ENCODE data around the gene SPNS2.
"Not testable (repeated sequence)": the region's sequence is repeated elsewhere in the genome, so short reads cannot be mapped to it uniquely, and the experiment has no call there.

The SPNS2 gene

DNA sequence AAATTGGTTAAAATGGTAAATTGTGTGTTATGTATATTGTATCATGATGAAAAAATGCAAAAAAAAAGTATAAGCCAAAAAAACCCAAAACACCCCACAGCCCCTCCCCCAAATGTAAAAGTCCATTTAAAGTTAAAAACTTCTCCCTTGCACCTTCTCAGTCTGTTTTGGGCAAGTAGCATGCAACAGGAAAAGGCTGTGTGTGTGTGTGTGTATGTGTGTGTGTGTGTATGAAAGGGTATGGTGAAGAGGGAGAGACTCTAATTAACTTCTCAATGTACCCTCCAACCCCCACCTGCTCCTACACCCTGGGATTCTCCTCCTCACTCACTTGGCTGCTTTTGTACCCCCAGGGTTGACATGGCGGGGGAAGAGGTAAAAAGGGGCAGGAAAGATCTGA, 70.9 kb downstream of the SPNS2 start:
- Histone ChIP-seq H3K27ac (ENCODE audit: low read depth, low read length) (no peak overlapping the region), H3K36me3 (ENCODE audit: control insufficient read depth, insufficient read depth, low read length) (no peaks in the 10 kb centered on the region), H3K4me3 (ENCODE audit: low read depth, low read length) (no peak overlapping the region), H3K27me3 (ENCODE audit: control insufficient read depth, insufficient read depth, low read length) (no peaks in the 10 kb centered on the region), H3K9me3 (ENCODE audit: control insufficient read depth, insufficient read depth, low read depth, low read length) (no peaks in the 10 kb centered on the region), H3K4me1 (ENCODE audit: control insufficient read depth, insufficient read depth, low read length) (peaks cover 6% of the 10 kb centered on the region), H3K9ac (ENCODE audit: low read length) (no peak overlapping the region)

GRCh38 chr17:4572131-4572530, 73.5 kb downstream of the SPNS2 start:
- Histone ChIP-seq H3K27ac (ENCODE audit: low read depth, low read length) (no peak overlapping the region), H3K36me3 (ENCODE audit: control insufficient read depth, insufficient read depth, low read length) (no peaks in the 10 kb centered on the region), H3K4me1 (ENCODE audit: control insufficient read depth, insufficient read depth, low read length) (peaks cover 25% of the 10 kb centered on the region), H3K27me3 (ENCODE audit: control insufficient read depth, insufficient read depth, low read length) (no peaks in the 10 kb centered on the region), H3K9ac (ENCODE audit: low read length) (no peak overlapping the region), H3K9me3 (ENCODE audit: control insufficient read depth, insufficient read depth, low read depth, low read length) (no peaks in the 10 kb centered on the region), H3K4me3 (ENCODE audit: low read depth, low read length) (no peak overlapping the region)

DNA sequence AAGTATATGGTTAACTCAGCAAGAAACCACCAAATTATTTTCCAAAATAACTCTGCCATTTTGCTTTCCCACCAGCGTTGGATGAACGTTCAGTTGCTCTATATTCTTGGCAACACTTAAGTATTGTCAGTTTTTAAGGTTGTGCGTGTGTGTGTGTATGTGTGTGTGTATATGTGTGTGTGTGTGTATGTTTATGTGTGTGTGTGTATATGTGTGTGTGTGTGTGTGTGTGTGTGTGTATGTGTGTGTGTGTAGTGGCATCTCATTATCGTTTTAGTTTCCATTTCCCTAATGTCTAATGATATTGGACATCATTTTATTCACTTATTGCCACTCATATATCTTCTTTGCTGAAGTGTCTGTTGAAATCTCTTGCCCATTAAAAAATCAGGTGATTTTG, 74.4 kb downstream of the SPNS2 start:
- Histone ChIP-seq H3K27ac (ENCODE audit: low read depth, low read length) (no peak overlapping the region), H3K36me3 (ENCODE audit: control insufficient read depth, insufficient read depth, low read length) (no peaks in the 10 kb centered on the region), H3K9me3 (ENCODE audit: control insufficient read depth, insufficient read depth, low read depth, low read length) (no peaks in the 10 kb centered on the region), H3K4me3 (ENCODE audit: low read depth, low read length) (no peak overlapping the region), H3K27me3 (ENCODE audit: control insufficient read depth, insufficient read depth, low read length) (no peaks in the 10 kb centered on the region), H3K4me1 (ENCODE audit: control insufficient read depth, insufficient read depth, low read length) (peaks cover 29% of the 10 kb centered on the region), H3K9ac (ENCODE audit: low read length) (no peak overlapping the region)

GRCh38 chr17:4573669-4574068, 75.0 kb downstream of the SPNS2 start:
- H3K4me3 ChIP-seq (ENCODE audit: low read depth, low read length): no peak overlapping the region
- no peaks in the 10 kb centered on the region for H3K9me3 ChIP-seq (ENCODE audit: control insufficient read depth, insufficient read depth, low read depth, low read length)
- no peak overlapping the region for H3K27ac ChIP-seq (ENCODE audit: low read depth, low read length)
- H3K27me3 ChIP-seq (ENCODE audit: control insufficient read depth, insufficient read depth, low read length): no peaks in the 10 kb centered on the region
- H3K4me1 ChIP-seq (ENCODE audit: control insufficient read depth, insufficient read depth, low read length): peaks cover 26% of the 10 kb centered on the region
- H3K9ac ChIP-seq (ENCODE audit: low read length): no peak overlapping the region
- no peaks in the 10 kb centered on the region for H3K36me3 ChIP-seq (ENCODE audit: control insufficient read depth, insufficient read depth, low read length)

- Histone ChIP-seq H3K27ac (ENCODE audit: low read depth, low read length) (no peak overlapping the region), H3K36me3 (ENCODE audit: control insufficient read depth, insufficient read depth, low read length) (no peaks in the 10 kb centered on the region), H3K27me3 (ENCODE audit: control insufficient read depth, insufficient read depth, low read length) (no peaks in the 10 kb centered on the region), H3K9me3 (ENCODE audit: control insufficient read depth, insufficient read depth, low read depth, low read length) (no peaks in the 10 kb centered on the region), H3K4me1 (ENCODE audit: control insufficient read depth, insufficient read depth, low read length) (peaks cover 26% of the 10 kb centered on the region), H3K9ac (ENCODE audit: low read length) (no peak overlapping the region), H3K4me3 (ENCODE audit: low read depth, low read length) (no peak overlapping the region)
These were observed 75.9 kb downstream of the SPNS2 start for GRCh38 chr17:4574448-4575045.

- H3K27me3 ChIP-seq (ENCODE audit: control insufficient read depth, insufficient read depth, low read length): no peaks in the 10 kb centered on the region
- H3K4me1 ChIP-seq (ENCODE audit: control insufficient read depth, insufficient read depth, low read length): peaks cover 23% of the 10 kb centered on the region
- peak overlapping the region; percentile 62; the same call in 1 of the 2 replicates for H3K27ac ChIP-seq (ENCODE audit: low read depth, low read length)
- H3K36me3 ChIP-seq (ENCODE audit: control insufficient read depth, insufficient read depth, low read length): no peaks in the 10 kb centered on the region
- 0 out of 2 replicates have a peak, but pooled peaks cover 2% of the 10 kb centered on the region for H3K9me3 ChIP-seq (ENCODE audit: control insufficient read depth, insufficient read depth, low read depth, low read length)
- no peak overlapping the region for H3K4me3 ChIP-seq (ENCODE audit: low read depth, low read length)
- no peak overlapping the region for H3K9ac ChIP-seq (ENCODE audit: low read length)
These were observed 77.5 kb downstream of the SPNS2 start for GRCh38 chr17:4576161-4576558.

- peak overlapping the region; percentile 62 for H3K27ac ChIP-seq (ENCODE audit: low read depth, low read length)
- H3K27me3 ChIP-seq (ENCODE audit: control insufficient read depth, insufficient read depth, low read length): 0 out of 2 replicates have a peak, but pooled peaks cover 1% of the 10 kb centered on the region
- H3K4me3 ChIP-seq (ENCODE audit: low read depth, low read length): no peak overlapping the region
- H3K4me1 ChIP-seq (ENCODE audit: control insufficient read depth, insufficient read depth, low read length): peaks cover 25% of the 10 kb centered on the region
- no peaks in the 10 kb centered on the region for H3K36me3 ChIP-seq (ENCODE audit: control insufficient read depth, insufficient read depth, low read length)
- no peak overlapping the region for H3K9ac ChIP-seq (ENCODE audit: low read length)
- H3K9me3 ChIP-seq (ENCODE audit: control insufficient read depth, insufficient read depth, low read depth, low read length): 0 out of 2 replicates have a peak, but pooled peaks cover 2% of the 10 kb centered on the region
These were observed 78.1 kb downstream of the SPNS2 start for GRCh38 chr17:4576729-4577322.

DNA sequence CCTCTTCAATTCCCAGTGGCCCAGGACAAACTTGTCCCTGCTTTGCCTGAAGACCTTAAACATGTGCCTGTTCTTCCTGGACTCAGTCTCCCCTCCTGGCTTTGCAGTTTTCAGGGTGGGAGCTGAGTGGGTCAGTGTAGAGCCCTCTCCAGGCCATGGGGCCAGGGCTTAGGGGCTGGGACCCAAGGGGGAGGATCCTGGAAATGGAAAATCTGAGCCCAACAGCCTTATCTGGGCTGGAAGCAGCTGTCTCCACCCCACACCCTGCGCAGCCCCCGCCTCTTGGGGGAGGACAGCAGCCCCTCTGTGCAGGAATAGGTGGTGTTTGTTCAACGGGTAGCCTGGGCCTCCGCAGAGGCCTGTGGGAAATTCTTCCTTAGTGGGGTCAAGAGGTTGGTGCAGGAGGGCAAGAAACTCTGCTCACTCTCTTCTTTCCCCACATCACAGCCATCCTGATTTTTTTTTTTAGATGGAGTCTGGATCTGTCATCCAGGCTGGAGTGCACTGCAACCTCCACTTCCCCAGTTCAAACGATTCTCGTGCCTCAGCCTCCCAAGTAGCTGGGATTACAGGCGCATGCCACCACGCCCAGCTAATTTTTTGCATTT, 78.8 kb downstream of the SPNS2 start:
- Histone ChIP-seq H3K9me3 (ENCODE audit: control insufficient read depth, insufficient read depth, low read depth, low read length) (0 out of 2 replicates have a peak, but pooled peaks cover 2% of the 10 kb centered on the region), H3K27ac (ENCODE audit: low read depth, low read length) (peak overlapping the region; percentile 62), H3K4me3 (ENCODE audit: low read depth, low read length) (no peak overlapping the region), H3K9ac (ENCODE audit: low read length) (no peak overlapping the region), H3K36me3 (ENCODE audit: control insufficient read depth, insufficient read depth, low read length) (no peaks in the 10 kb centered on the region), H3K27me3 (ENCODE audit: control insufficient read depth, insufficient read depth, low read length) (peaks cover 7% of the 10 kb centered on the region), H3K4me1 (ENCODE audit: control insufficient read depth, insufficient read depth, low read length) (peaks cover 32% of the 10 kb centered on the region)

- H3K27ac ChIP-seq (ENCODE audit: low read depth, low read length); H3K36me3 ChIP-seq (ENCODE audit: control insufficient read depth, insufficient read depth, low read length); H3K9me3 ChIP-seq (ENCODE audit: control insufficient read depth, insufficient read depth, low read depth, low read length); H3K9ac ChIP-seq (ENCODE audit: low read length); H3K4me3 ChIP-seq (ENCODE audit: low read depth, low read length): not testable (repeated sequence)
- Histone ChIP-seq H3K27me3 (ENCODE audit: control insufficient read depth, insufficient read depth, low read length) (peaks cover 15% of the 10 kb centered on the region), H3K4me1 (ENCODE audit: control insufficient read depth, insufficient read depth, low read length) (peaks cover 40% of the 10 kb centered on the region)
These were observed 79.7 kb downstream of the SPNS2 start for GRCh38 chr17:4578349-4578748.

DNA sequence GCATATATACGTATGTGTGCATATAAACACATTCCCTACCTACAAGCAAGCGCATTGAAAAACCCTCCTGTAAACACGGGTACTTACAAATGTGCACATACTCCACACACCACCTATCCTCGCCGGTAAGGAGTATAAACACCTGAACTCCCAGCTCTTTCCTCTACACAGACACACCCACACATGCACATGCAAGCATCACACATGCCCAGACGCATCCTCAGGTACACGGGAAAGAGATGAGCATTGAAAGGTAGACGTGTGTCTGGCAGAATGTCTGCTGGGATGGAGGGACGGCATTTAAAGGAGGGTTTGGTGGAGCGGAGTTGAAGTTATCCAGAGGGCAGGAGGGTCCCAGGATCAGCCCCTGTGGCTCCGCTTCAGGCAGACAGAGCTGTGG, 81.0 kb downstream of the SPNS2 start:
- H3K4me3 ChIP-seq (ENCODE audit: low read depth, low read length): no peak overlapping the region
- H3K36me3 ChIP-seq (ENCODE audit: control insufficient read depth, insufficient read depth, low read length): no peaks in the 10 kb centered on the region
- peaks cover 48% of the 10 kb centered on the region for H3K4me1 ChIP-seq (ENCODE audit: control insufficient read depth, insufficient read depth, low read length)
- H3K27me3 ChIP-seq (ENCODE audit: control insufficient read depth, insufficient read depth, low read length): peaks cover 29% of the 10 kb centered on the region
- H3K9me3 ChIP-seq (ENCODE audit: control insufficient read depth, insufficient read depth, low read depth, low read length): 0 out of 2 replicates have a peak, but pooled peaks cover 2% of the 10 kb centered on the region
- no peak overlapping the region for H3K27ac ChIP-seq (ENCODE audit: low read depth, low read length)
- no peak overlapping the region for H3K9ac ChIP-seq (ENCODE audit: low read length)

GRCh38 chr17:4580291-4580690, 81.6 kb downstream of the SPNS2 start:
- no peaks in the 10 kb centered on the region for H3K36me3 ChIP-seq (ENCODE audit: control insufficient read depth, insufficient read depth, low read length)
- H3K4me1 ChIP-seq (ENCODE audit: control insufficient read depth, insufficient read depth, low read length): peaks cover 52% of the 10 kb centered on the region
- no peak overlapping the region for H3K4me3 ChIP-seq (ENCODE audit: low read depth, low read length)
- no peak overlapping the region for H3K9ac ChIP-seq (ENCODE audit: low read length)
- H3K27ac ChIP-seq (ENCODE audit: low read depth, low read length): no peak overlapping the region
- peaks cover 35% of the 10 kb centered on the region for H3K27me3 ChIP-seq (ENCODE audit: control insufficient read depth, insufficient read depth, low read length)
- 0 out of 2 replicates have a peak, but pooled peaks cover 2% of the 10 kb centered on the region for H3K9me3 ChIP-seq (ENCODE audit: control insufficient read depth, insufficient read depth, low read depth, low read length)
